Measurements from ENCODE around the gene MYF6. TPM values are rescaled to one million over a fixed set of nuclear protein-coding genes. Genes with fewer than 3 reads are reported as not detected.

MYF6 gene
- total RNA-seq, 2 experiments from 2014 or later = not detected

GRCh38 chr12:80681786-80682185 is 25.6 kb upstream of the MYF6 start:
- H3K9me3 ChIP-seq (ENCODE audit: low read length) = no peaks in the 10 kb centered on the region
- H4K20me1 ChIP-seq (ENCODE audit: insufficient read depth, low read length) = no peaks in the 10 kb centered on the region
- H3K27ac ChIP-seq (ENCODE audit: low read depth, low read length, poor library complexity, severe bottlenecking) = no peak overlapping the region
- no peak overlapping the region for H3K4me2 ChIP-seq (ENCODE audit: low read length)
- H2AFZ ChIP-seq (ENCODE audit: low read length) = no peak overlapping the region
- H3K4me1 ChIP-seq (ENCODE audit: insufficient read depth, low read length, poor library complexity, severe bottlenecking) = no peaks in the 10 kb centered on the region
- DNase-seq (ENCODE audit: low spot score) = no peak
- no peaks in the 10 kb centered on the region for H3K9me2 ChIP-seq (ENCODE audit: insufficient read depth, low read length)
- no peak for TF ChIP-seq EZH2phosphoT487 (IDR thresholded peaks at IDR 0.05; ENCODE audit: borderline replicate concordance, low read depth, low read length)
- TF ChIP-seq, protein P1, sequence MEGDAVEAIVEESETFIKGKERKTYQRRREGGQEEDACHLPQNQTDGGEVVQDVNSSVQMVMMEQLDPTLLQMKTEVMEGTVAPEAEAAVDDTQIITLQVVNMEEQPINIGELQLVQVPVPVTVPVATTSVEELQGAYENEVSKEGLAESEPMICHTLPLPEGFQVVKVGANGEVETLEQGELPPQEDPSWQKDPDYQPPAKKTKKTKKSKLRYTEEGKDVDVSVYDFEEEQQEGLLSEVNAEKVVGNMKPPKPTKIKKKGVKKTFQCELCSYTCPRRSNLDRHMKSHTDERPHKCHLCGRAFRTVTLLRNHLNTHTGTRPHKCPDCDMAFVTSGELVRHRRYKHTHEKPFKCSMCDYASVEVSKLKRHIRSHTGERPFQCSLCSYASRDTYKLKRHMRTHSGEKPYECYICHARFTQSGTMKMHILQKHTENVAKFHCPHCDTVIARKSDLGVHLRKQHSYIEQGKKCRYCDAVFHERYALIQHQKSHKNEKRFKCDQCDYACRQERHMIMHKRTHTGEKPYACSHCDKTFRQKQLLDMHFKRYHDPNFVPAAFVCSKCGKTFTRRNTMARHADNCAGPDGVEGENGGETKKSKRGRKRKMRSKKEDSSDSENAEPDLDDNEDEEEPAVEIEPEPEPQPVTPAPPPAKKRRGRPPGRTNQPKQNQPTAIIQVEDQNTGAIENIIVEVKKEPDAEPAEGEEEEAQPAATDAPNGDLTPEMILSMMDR (conservative IDR thresholded peaks at IDR 0.05; ENCODE audit: low read length) = no peak
- no TSS peak for BruUV-seq (replicated peaks)
- POLR2A ChIA-PET = interaction anchor here (1.1 to 1.3 kb wide), 2 partner anchors 9 to 14 kb away, joined by 3 to 4 read pairs; no protein-coding TSS in a partner anchor
- H3K79me2 ChIP-seq (ENCODE audit: insufficient read depth, low read depth, low read length) = no peaks in the 10 kb centered on the region
- H3K4me3 ChIP-seq (ENCODE audit: low read depth, low read length, poor library complexity, severe bottlenecking) = no peak overlapping the region
- CTCF ChIA-PET (ENCODE audit: unreplicated experiment) = interaction anchor here (0.9 kb wide), 1 partner anchor 9 kb away, joined by 3 read pairs; no protein-coding TSS in a partner anchor
- intact Hi-C loops (cut with micrococcal nuclease; ENCODE audit: unreplicated experiment) = no loop called here
- H3K36me3 ChIP-seq (ENCODE audit: insufficient read depth, low read length) = no peaks in the 10 kb centered on the region

DNA sequence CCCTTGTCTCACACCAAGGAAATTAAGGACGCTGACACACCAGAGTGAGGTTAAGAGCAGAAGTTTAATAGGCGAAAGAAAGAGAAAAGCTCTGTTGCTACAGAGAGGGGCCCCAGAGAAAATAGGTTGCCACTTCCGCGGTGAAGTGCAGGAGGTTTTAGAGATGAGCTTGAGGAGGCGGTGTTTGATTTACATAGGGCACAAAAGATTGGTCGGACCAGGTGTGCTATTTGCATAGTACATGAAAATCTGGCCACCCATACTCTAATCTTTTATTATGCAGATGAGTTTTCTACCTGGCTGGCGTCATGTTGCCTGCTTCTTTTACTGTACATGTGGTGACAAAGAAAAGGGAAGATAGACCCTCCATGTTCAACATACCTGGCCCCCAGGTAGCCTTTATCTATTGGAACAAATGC is 23.3 kb upstream of the MYF6 start:
- intact Hi-C loops (cut with micrococcal nuclease; ENCODE audit: unreplicated experiment) = no loop called here
- H3K27ac ChIP-seq (ENCODE audit: low read depth, low read length, poor library complexity, severe bottlenecking) = no peak overlapping the region
- POLR2A ChIA-PET = no interaction called here
- no peaks in the 10 kb centered on the region for H3K9me3 ChIP-seq (ENCODE audit: low read length)
- no peaks in the 10 kb centered on the region for H4K20me1 ChIP-seq (ENCODE audit: insufficient read depth, low read length)
- H3K9me2 ChIP-seq (ENCODE audit: insufficient read depth, low read length) = no peaks in the 10 kb centered on the region
- no peak overlapping the region for H2AFZ ChIP-seq (ENCODE audit: low read length)
- H3K4me2 ChIP-seq (ENCODE audit: low read length) = no peak overlapping the region
- TF ChIP-seq, protein P1 (conservative IDR thresholded peaks at IDR 0.05; ENCODE audit: low read length) = no peak
- TF ChIP-seq EZH2phosphoT487 (IDR thresholded peaks at IDR 0.05; ENCODE audit: borderline replicate concordance, low read depth, low read length) = no peak
- no peak overlapping the region for H3K4me3 ChIP-seq (ENCODE audit: low read depth, low read length, poor library complexity, severe bottlenecking)
- H3K36me3 ChIP-seq (ENCODE audit: insufficient read depth, low read length) = no peaks in the 10 kb centered on the region
- H3K4me1 ChIP-seq (ENCODE audit: insufficient read depth, low read length, poor library complexity, severe bottlenecking) = no peaks in the 10 kb centered on the region
- no TSS peak for BruUV-seq (replicated peaks)
- CTCF ChIA-PET (ENCODE audit: unreplicated experiment) = no interaction called here
- DNase-seq (ENCODE audit: low spot score) = no peak
- no peaks in the 10 kb centered on the region for H3K79me2 ChIP-seq (ENCODE audit: insufficient read depth, low read depth, low read length)

DNA sequence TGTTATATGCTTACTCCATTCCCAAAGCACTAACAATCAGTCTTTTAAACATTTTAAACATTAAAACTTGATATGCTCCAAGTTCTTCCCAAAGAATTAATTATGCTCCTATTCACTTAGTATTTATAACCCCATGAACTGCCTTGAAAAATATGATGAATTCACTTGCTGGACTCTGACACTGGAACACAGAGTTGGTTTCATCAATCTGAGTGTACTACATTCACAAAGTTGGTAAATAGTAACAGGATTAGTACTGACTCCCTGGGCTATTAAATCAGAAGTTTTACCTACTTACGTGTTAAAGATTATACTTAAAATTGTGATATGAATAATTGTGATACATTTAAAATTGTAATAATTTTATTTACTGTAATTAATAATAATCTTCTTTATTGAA is 17.3 kb upstream of the MYF6 start:
- Histone ChIP-seq H3K9me2 (ENCODE audit: insufficient read depth, low read length) (no peaks in the 10 kb centered on the region), H3K27ac (ENCODE audit: low read depth, low read length, poor library complexity, severe bottlenecking) (no peak overlapping the region), H3K36me3 (ENCODE audit: insufficient read depth, low read length) (no peaks in the 10 kb centered on the region), H3K4me3 (ENCODE audit: low read depth, low read length, poor library complexity, severe bottlenecking) (no peak overlapping the region), H2AFZ (ENCODE audit: low read length) (no peak overlapping the region), H4K20me1 (ENCODE audit: insufficient read depth, low read length) (no peaks in the 10 kb centered on the region), H3K4me2 (ENCODE audit: low read length) (no peak overlapping the region), H3K9me3 (ENCODE audit: low read length) (no peaks in the 10 kb centered on the region), H3K79me2 (ENCODE audit: insufficient read depth, low read depth, low read length) (no peaks in the 10 kb centered on the region), H3K4me1 (ENCODE audit: insufficient read depth, low read length, poor library complexity, severe bottlenecking) (peaks cover 15% of the 10 kb centered on the region)
- intact Hi-C loops (cut with micrococcal nuclease; ENCODE audit: unreplicated experiment) = no loop called here
- BruUV-seq (replicated peaks) = no TSS peak
- no peak for TF ChIP-seq EZH2phosphoT487 (IDR thresholded peaks at IDR 0.05; ENCODE audit: borderline replicate concordance, low read depth, low read length)
- TF ChIP-seq, protein P1 (conservative IDR thresholded peaks at IDR 0.05; ENCODE audit: low read length) = no peak
- ChIA-PET POLR2A (interaction anchor here (0.6 to 1.0 kb wide), 2 partner anchors 11 to 78 kb away, joined by 4 read pairs; no protein-coding TSS in a partner anchor), CTCF (ENCODE audit: unreplicated experiment) (interaction anchor here (1.0 kb wide), 1 partner anchor 9 kb away, joined by 3 read pairs; no protein-coding TSS in a partner anchor)
- no peak for DNase-seq (ENCODE audit: low spot score)

All from OCI-LY7 (cell line).